HEK293 (cell line): Measurements from ENCODE around the gene POM121L2.

ENCODE experiments used
- FEZF1 ChIP-seq: fragments of 450-650 bp; formaldehyde crosslinking; IDR thresholded peaks from 2 replicates; pipeline ENCODE4 v1.5.1; 2016; ENCODE audit warnings: missing biosample characterization, missing genetic modification characterization
- IKZF3 ChIP-seq: fragments of 450-650 bp; IDR thresholded peaks from 2 replicates; pipeline ENCODE4 v1.5.0; 2018; ENCODE audit warnings: missing biosample characterization, mild to moderate bottlenecking, missing genetic modification characterization, moderate library complexity
- KLF17 ChIP-seq: fragments of 450-650 bp; formaldehyde crosslinking; IDR thresholded peaks from 2 replicates; pipeline ENCODE4 v1.5.1; 2016; ENCODE audit warnings: missing biosample characterization, missing genetic modification characterization
- PRDM4 ChIP-seq: fragments of 450-650 bp; formaldehyde crosslinking; IDR thresholded peaks from 2 replicates; pipeline ENCODE4 v1.5.1; 2017; ENCODE audit warnings: missing biosample characterization, missing genetic modification characterization
- PRDM6 ChIP-seq: fragments of 450-650 bp; formaldehyde crosslinking; IDR thresholded peaks from 2 replicates; pipeline ENCODE4 v1.5.1; 2017; ENCODE audit warnings: missing biosample characterization, missing genetic modification characterization
- ZBTB44 ChIP-seq: fragments of 450-650 bp; IDR thresholded peaks from 2 replicates; pipeline ENCODE4 v1.5.1; 2018; ENCODE audit warnings: missing biosample characterization, mild to moderate bottlenecking, missing genetic modification characterization
- ZFP37 ChIP-seq: fragments of 450-650 bp; formaldehyde crosslinking; IDR thresholded peaks from 2 replicates; pipeline ENCODE4 v1.5.1; 2016; ENCODE audit warnings: missing biosample characterization, missing genetic modification characterization
- ZFP41 ChIP-seq: fragments of 450-650 bp; formaldehyde crosslinking; IDR thresholded peaks from 2 replicates; pipeline ENCODE4 v1.5.1; 2016; ENCODE audit warnings: missing biosample characterization, missing genetic modification characterization, borderline replicate concordance
- ZNF18 ChIP-seq: fragments of 450-650 bp; formaldehyde crosslinking; IDR thresholded peaks from 2 replicates; pipeline ENCODE4 v1.5.1; 2016; ENCODE audit warnings: missing biosample characterization, missing genetic modification characterization
- ZNF280D ChIP-seq: fragments of 450-650 bp; formaldehyde crosslinking; IDR thresholded peaks from 2 replicates; pipeline ENCODE4 v1.5.1; 2016; ENCODE audit warnings: missing biosample characterization, missing genetic modification characterization
- ZNF311 ChIP-seq: fragments of 450-650 bp; formaldehyde crosslinking; IDR thresholded peaks from 2 replicates; pipeline ENCODE4 v1.5.1; 2017; ENCODE audit warnings: missing biosample characterization, missing genetic modification characterization, borderline replicate concordance
- ZNF391 ChIP-seq: fragments of 450-650 bp; formaldehyde crosslinking; IDR thresholded peaks from 2 replicates; pipeline ENCODE4 v1.5.1; 2016; ENCODE audit warnings: low read depth, missing biosample characterization, missing genetic modification characterization, borderline replicate concordance
- ZNF398 ChIP-seq: fragments of 450-650 bp; formaldehyde crosslinking; IDR thresholded peaks from 2 replicates; pipeline ENCODE4 v1.5.1; 2017; ENCODE audit warnings: missing biosample characterization, missing genetic modification characterization
- ZNF529 ChIP-seq: fragments of 450-650 bp; formaldehyde crosslinking; IDR thresholded peaks from 2 replicates; pipeline ENCODE4 v1.5.1; 2017; ENCODE audit warnings: missing genetic modification characterization, missing biosample characterization; ENCODE audit not compliant: insufficient replicate concordance
- ZNF530 ChIP-seq: fragments of 450-650 bp; formaldehyde crosslinking; IDR thresholded peaks from 2 replicates; pipeline ENCODE4 v1.5.1; 2016; ENCODE audit warnings: low read depth, missing biosample characterization, missing genetic modification characterization
- ZNF549 ChIP-seq: fragments of 450-650 bp; IDR thresholded peaks from 2 replicates; pipeline ENCODE4 v1.5.1; 2018; ENCODE audit warnings: missing biosample characterization, missing genetic modification characterization, mild to moderate bottlenecking, inconsistent platforms, moderate library complexity
- ZNF600 ChIP-seq: fragments of 450-650 bp; formaldehyde crosslinking; IDR thresholded peaks from 2 replicates; pipeline ENCODE4 v1.5.1; 2016; ENCODE audit warnings: missing biosample characterization, missing genetic modification characterization
- ZNF624 ChIP-seq: fragments of 450-650 bp; formaldehyde crosslinking; IDR thresholded peaks from 2 replicates; pipeline ENCODE4 v1.5.1; 2017; ENCODE audit warnings: missing biosample characterization, missing genetic modification characterization
- ZNF677 ChIP-seq: fragments of 450-650 bp; IDR thresholded peaks from 2 replicates; pipeline ENCODE4 v1.5.0; 2018; ENCODE audit warnings: missing biosample characterization, mild to moderate bottlenecking, missing genetic modification characterization, moderate library complexity
- ZNF747 ChIP-seq: fragments of 450-650 bp; formaldehyde crosslinking; IDR thresholded peaks from 2 replicates; pipeline ENCODE4 v1.5.1; 2016; ENCODE audit warnings: missing biosample characterization, missing genetic modification characterization
- ZNF792 ChIP-seq: fragments of 450-650 bp; formaldehyde crosslinking; IDR thresholded peaks from 2 replicates; pipeline ENCODE4 v1.5.1; 2016; ENCODE audit warnings: missing biosample characterization, missing genetic modification characterization
- ZSCAN5A ChIP-seq: fragments of 450-650 bp; formaldehyde crosslinking; IDR thresholded peaks from 2 replicates; pipeline ENCODE4 v1.5.1; 2016; ENCODE audit warnings: missing biosample characterization, missing genetic modification characterization

The POM121L2 gene

GRCh38 chr6:27297857-27298730 is 14.0 kb downstream of the POM121L2 start (continued):
- TF ChIP-seq KLF17 (tag by site-specific recombination) (peak; percentile 68; the same call in 1 of the 2 replicates), ZFP41 (tag by site-specific recombination) (no peak), ZNF398 (tag by site-specific recombination) (no peak), ZNF549 (tag by site-specific recombination) (no peak), FEZF1 (tag by site-specific recombination) (no peak), ZNF391 (tag by site-specific recombination) (peak; percentile 39; the same call in 1 of the 2 replicates), IKZF3 (tag by site-specific recombination) (0 out of 2 replicates have a peak, but pooled peaks have one; percentile 48), ZNF529 (tag by site-specific recombination) (no peak), ZSCAN5A (tag by site-specific recombination) (no peak), ZNF624 (tag by site-specific recombination) (no peak), ZNF792 (tag by site-specific recombination) (no peak), ZNF530 (no peak), PRDM4 (tag by site-specific recombination) (0 out of 2 replicates have a peak, but pooled peaks have one; percentile 34), ZNF747 (tag by site-specific recombination) (no peak), ZNF18 (tag by site-specific recombination) (0 out of 2 replicates have a peak, but pooled peaks have one; percentile 32), ZNF677 (tag by site-specific recombination) (no peak), PRDM6 (tag by site-specific recombination) (no peak), ZNF280D (no peak), ZNF600 (peak; percentile 15; the same call in 1 of the 2 replicates), ZFP37 (tag by site-specific recombination) (no peak), ZBTB44 (tag by site-specific recombination) (peak; percentile 65; the same call in 1 of the 2 replicates), ZNF311 (tag by site-specific recombination) (no peak)
